Activated CD4-positive, CD25-positive, alpha-beta regulatory T cell (primary cell): ENCODE results near the gene AGBL4.

Source experiments
- DNase-seq, 4 experiments: peaks; one replicate each; lab custom pipeline; 2025; lab: John Stamatoyannopoulos, UW

The AGBL4 gene

GRCh38 chr1:48887796-48888195 is 1136.0 kb downstream of the AGBL4 start:
- no peak for DNase-seq

- no peak for DNase-seq
Measured at GRCh38 chr1:48882020-48882419, 1141.7 kb downstream of the AGBL4 start.

- no peak for DNase-seq
Measured at GRCh38 chr1:48878191-48878940, 1145.4 kb downstream of the AGBL4 start.

- no peak for DNase-seq
Measured at GRCh38 chr1:48876330-48876785, 1147.4 kb downstream of the AGBL4 start.

GRCh38 chr1:48875552-48876329 is 1148.0 kb downstream of the AGBL4 start:
- DNase-seq, result no peak

GRCh38 chr1:48873944-48874343 is 1149.8 kb downstream of the AGBL4 start:
- no peak for DNase-seq

GRCh38 chr1:48870596-48870995 is 1153.2 kb downstream of the AGBL4 start:
- no peak for DNase-seq

GRCh38 chr1:48869116-48869893 is 1154.4 kb downstream of the AGBL4 start:
- DNase-seq, result no peak

GRCh38 chr1:48864913-48865312 is 1158.8 kb downstream of the AGBL4 start:
- DNase-seq, result no peak

GRCh38 chr1:48859456-48859855 is 1164.3 kb downstream of the AGBL4 start:
- DNase-seq, result no peak

GRCh38 chr1:48858200-48858920 is 1165.4 kb downstream of the AGBL4 start:
- DNase-seq, result no peak

- no peak for DNase-seq
Measured at GRCh38 chr1:48853006-48853405, 1170.7 kb downstream of the AGBL4 start.

GRCh38 chr1:48851638-48852037 is 1172.1 kb downstream of the AGBL4 start:
- no peak for DNase-seq

GRCh38 chr1:48848035-48848434 is 1175.7 kb downstream of the AGBL4 start:
- DNase-seq, result no peak

GRCh38 chr1:48846441-48846840 is 1177.3 kb downstream of the AGBL4 start:
- no peak for DNase-seq

GRCh38 chr1:48844187-48844586 is 1179.6 kb downstream of the AGBL4 start:
- DNase-seq, result no peak

- DNase-seq, result no peak
Measured at GRCh38 chr1:48841966-48842365, 1181.8 kb downstream of the AGBL4 start.

GRCh38 chr1:48841461-48841860 is 1182.3 kb downstream of the AGBL4 start:
- no peak for DNase-seq

GRCh38 chr1:48831120-48831978 is 1192.4 kb downstream of the AGBL4 start:
- no peak for DNase-seq

GRCh38 chr1:48830715-48831114 is 1193.0 kb downstream of the AGBL4 start:
- no peak for DNase-seq

GRCh38 chr1:48829446-48829845 is 1194.3 kb downstream of the AGBL4 start:
- no peak for DNase-seq
